Endodermal cell (in vitro differentiated cells): ENCODE results near the gene SKIL. TPM values are rescaled to one million over a fixed set of nuclear protein-coding genes. Genes with fewer than 3 reads are reported as not detected.

Source experiments
- DNase-seq: peaks from one replicate; pipeline ENCODE4 v3.0.0-alpha.2; 2017
- H3K27ac ChIP-seq: 2 replicates; pipeline ENCODE4 v1.5.1; 2013; ENCODE audit warnings: mild to moderate bottlenecking, low read depth, low read length, moderate library complexity
- H3K27me3 ChIP-seq: 2 replicates; pipeline ENCODE4 v1.6.1; 2013; ENCODE audit warnings: mild to moderate bottlenecking, low read length, moderate library complexity; ENCODE audit not compliant: insufficient read depth, control insufficient read depth, poor library complexity, severe bottlenecking
- H3K36me3 ChIP-seq: 2 replicates; pipeline ENCODE4 v1.7.0; 2013; ENCODE audit warnings: mild to moderate bottlenecking, low read length, moderate library complexity; ENCODE audit not compliant: control insufficient read depth, insufficient read depth
- H3K4me1 ChIP-seq: one replicate; pipeline ENCODE4 v1.7.0; 2013; ENCODE audit warnings: low read length; ENCODE audit not compliant: control insufficient read depth, insufficient read depth
- H3K4me3 ChIP-seq: 2 replicates; pipeline ENCODE4 v1.5.1; 2013; ENCODE audit warnings: mild to moderate bottlenecking, low read length, moderate library complexity
- H3K9ac ChIP-seq: 2 replicates; pipeline ENCODE4 v1.6.1; 2013; ENCODE audit warnings: mild to moderate bottlenecking, low read length, moderate library complexity; ENCODE audit not compliant: poor library complexity, severe bottlenecking; ENCODE audit errors: extremely low read depth
- H3K9me3 ChIP-seq: 2 replicates; pipeline ENCODE4 v1.6.1; 2013; ENCODE audit warnings: mild to moderate bottlenecking, low read length, moderate library complexity; ENCODE audit not compliant: control insufficient read depth
- H3K27ac Mint-ChIP-seq: 2 replicates; pipeline ENCODE4 v1.8.0; 2020; ENCODE audit warnings: mixed read lengths
- H3K27me3 Mint-ChIP-seq: 2 replicates; pipeline ENCODE4 v1.8.0; 2021; ENCODE audit warnings: mild to moderate bottlenecking, mixed read lengths; ENCODE audit not compliant: insufficient read depth
- H3K36me3 Mint-ChIP-seq: 2 replicates; pipeline ENCODE4 v1.8.0; 2020; ENCODE audit warnings: low read depth, mixed read lengths
- H3K4me1 Mint-ChIP-seq: 2 replicates; pipeline ENCODE4 v1.8.0; 2020; ENCODE audit warnings: mixed read lengths
- H3K4me3 Mint-ChIP-seq: 2 replicates; pipeline ENCODE4 v1.8.0; 2020; ENCODE audit warnings: mild to moderate bottlenecking, moderate library complexity, mixed read lengths
- H3K9me3 Mint-ChIP-seq: 2 replicates; pipeline ENCODE4 v1.8.0; 2020; ENCODE audit warnings: mild to moderate bottlenecking, mixed read lengths
- WGBS, 2 experiments: methylation state at CpG; one replicate each; pipeline versions ENCODE4 v1.1.5 to v1.1.7; 2013; ENCODE audit warnings: missing lambda C conversion rate in 2 of 2, mixed read lengths in 1 of 2; ENCODE audit not compliant: insufficient coverage in 1 of 2, insufficient read length in 1 of 2; 5-methylcytosine and 5-hydroxymethylcytosine counted together
- total RNA-seq, 2 donors: library from RNA; stranded (reverse); fragmentation: NEBNext Ultra II Directional in 1 of 2; extraction: Animal tissue kit (Norgen Biotek cat#: 25700) in 1 of 2; gene quantifications; 2 replicates in 1 of 2; 3 replicates in 1 of 2; pipeline ENCODE4 v1.2.1, GENCODE V29; 2021
- TF ChIP-seq, protein P1 (sequence below): fragments of 200-600 bp; sonication (generic); conservative IDR thresholded peaks from 2 replicates; pipeline ENCODE4 v1.5.0; 2021; ENCODE audit warnings: antibody characterized with exemption, mild to moderate bottlenecking

Gene SKIL
- total RNA-seq, 2 donors from 2014 or later, result 147 to 174 TPM

DNA sequence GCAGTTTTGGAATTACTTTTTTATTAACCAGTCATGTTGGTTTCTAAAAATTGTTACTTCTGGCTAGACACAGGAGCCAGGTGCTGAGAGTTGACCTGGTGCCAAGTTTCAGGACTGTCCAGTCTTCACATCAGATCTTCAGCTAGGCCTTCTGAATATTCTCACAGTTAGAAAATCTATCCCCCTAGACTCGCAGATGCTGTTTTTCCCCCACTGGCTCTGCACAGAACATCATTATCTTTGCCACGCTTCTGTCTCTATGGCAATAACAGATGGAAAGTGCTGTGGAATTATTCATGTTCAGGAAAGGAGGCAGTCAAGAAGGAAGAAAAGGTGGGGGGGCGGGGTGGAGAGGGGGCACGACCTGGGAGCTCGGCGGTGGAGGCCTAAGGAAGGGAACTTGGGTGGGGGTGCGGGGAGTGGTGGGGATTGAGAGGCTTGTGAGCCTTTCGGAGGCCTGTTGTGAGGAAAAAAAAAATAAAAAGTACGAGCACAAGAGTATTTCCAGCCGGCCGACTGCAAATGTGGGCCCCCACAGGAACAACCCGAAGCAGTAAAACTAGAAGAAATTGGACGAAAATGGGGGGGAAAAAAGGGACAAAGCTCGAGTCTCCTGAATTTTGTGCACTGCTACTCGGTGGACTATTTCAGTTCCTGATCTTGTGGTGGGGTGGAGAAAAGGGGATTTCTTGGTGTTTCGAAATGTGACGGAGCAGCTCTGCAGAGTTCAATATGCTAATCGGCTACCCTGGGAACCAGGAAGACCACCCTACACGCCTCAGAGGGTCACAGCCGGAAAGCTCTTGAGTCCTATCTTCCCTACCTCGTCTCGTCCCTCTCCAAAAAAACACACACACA, 1.5 kb upstream of the SKIL start:
- H3K27me3 Mint-ChIP-seq, result no peaks in the 10 kb centered on the region
- WGBS, 2 experiments, result 2 to 7% methylated on average over 8 to 22 of the region's 22 CpGs
- H3K4me3 Mint-ChIP-seq, result peak overlapping the region; percentile 70
- peaks cover 33% of the 10 kb centered on the region for H3K4me1 Mint-ChIP-seq
- Histone ChIP-seq H3K4me3 (peak overlapping the region; percentile 92), H3K9ac (peak overlapping the region; percentile 93), H3K36me3 (peaks cover 15% of the 10 kb centered on the region), H3K27me3 (no peaks in the 10 kb centered on the region), H3K9me3 (no peaks in the 10 kb centered on the region), H3K27ac (peak overlapping the region; percentile 99), H3K4me1 (no peaks in the 10 kb centered on the region)
- peaks cover 2% of the 10 kb centered on the region for H3K9me3 Mint-ChIP-seq
- H3K36me3 Mint-ChIP-seq, result peaks cover 18% of the 10 kb centered on the region
- H3K27ac Mint-ChIP-seq, result peak overlapping the region; percentile 99
- TF ChIP-seq, protein P1, sequence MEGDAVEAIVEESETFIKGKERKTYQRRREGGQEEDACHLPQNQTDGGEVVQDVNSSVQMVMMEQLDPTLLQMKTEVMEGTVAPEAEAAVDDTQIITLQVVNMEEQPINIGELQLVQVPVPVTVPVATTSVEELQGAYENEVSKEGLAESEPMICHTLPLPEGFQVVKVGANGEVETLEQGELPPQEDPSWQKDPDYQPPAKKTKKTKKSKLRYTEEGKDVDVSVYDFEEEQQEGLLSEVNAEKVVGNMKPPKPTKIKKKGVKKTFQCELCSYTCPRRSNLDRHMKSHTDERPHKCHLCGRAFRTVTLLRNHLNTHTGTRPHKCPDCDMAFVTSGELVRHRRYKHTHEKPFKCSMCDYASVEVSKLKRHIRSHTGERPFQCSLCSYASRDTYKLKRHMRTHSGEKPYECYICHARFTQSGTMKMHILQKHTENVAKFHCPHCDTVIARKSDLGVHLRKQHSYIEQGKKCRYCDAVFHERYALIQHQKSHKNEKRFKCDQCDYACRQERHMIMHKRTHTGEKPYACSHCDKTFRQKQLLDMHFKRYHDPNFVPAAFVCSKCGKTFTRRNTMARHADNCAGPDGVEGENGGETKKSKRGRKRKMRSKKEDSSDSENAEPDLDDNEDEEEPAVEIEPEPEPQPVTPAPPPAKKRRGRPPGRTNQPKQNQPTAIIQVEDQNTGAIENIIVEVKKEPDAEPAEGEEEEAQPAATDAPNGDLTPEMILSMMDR, result no peak
- peak; percentile 72 for DNase-seq

DNA sequence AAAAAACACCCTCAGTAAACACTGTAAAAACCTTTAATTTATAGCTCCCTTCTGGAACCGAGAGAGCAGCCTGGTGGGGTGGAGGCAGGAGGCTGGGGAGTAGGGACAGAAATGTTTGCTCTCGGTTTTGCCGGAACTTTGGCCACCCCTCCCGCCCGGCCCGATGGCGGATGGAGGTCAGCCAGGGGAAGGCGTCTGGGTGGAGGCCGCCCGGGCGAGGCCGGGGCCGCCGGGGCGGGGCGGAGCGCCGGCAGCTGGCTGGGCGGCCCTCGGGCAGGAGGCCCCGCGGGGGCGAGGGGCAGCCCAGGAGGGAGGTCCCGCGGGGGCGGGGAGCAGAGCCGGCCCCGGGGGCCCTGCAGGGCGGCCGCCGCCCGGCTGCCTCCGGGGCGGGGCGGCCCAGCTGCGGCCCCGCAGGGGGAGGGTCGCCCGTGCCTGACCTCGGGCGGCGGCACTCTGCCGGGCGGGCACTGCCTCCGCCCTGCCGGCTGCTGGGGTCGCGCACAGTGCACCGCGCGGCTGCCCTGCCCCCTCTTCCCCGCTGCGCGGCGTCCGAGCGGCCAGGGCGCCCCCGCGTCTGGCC, 829 bp upstream of the SKIL start:
- TF ChIP-seq, protein P1, result no peak
- H3K4me3 ChIP-seq, result peak overlapping the region; percentile 92
- WGBS, 2 experiments, result 0% methylated on average over 2 to 57 of the region's 60 CpGs
- peaks cover 22% of the 10 kb centered on the region for H3K36me3 ChIP-seq
- Mint-ChIP-seq H3K27ac (peak overlapping the region; percentile 99), H3K4me3 (peak overlapping the region; percentile 70), H3K9me3 (peaks cover 2% of the 10 kb centered on the region), H3K36me3 (peaks cover 25% of the 10 kb centered on the region), H3K27me3 (no peaks in the 10 kb centered on the region), H3K4me1 (peaks cover 37% of the 10 kb centered on the region)
- H3K27ac ChIP-seq, result peak overlapping the region; percentile 99
- DNase-seq, result peak; percentile 92
- no peaks in the 10 kb centered on the region for H3K27me3 ChIP-seq
- H3K9me3 ChIP-seq, result no peaks in the 10 kb centered on the region
- peak overlapping the region; percentile 93 for H3K9ac ChIP-seq
- no peaks in the 10 kb centered on the region for H3K4me1 ChIP-seq

GRCh38 chr3:170358042-170359010, 811 bp downstream of the SKIL start:
- peaks cover 2% of the 10 kb centered on the region for H3K9me3 Mint-ChIP-seq
- peaks cover 42% of the 10 kb centered on the region for H3K36me3 Mint-ChIP-seq
- no peaks in the 10 kb centered on the region for H3K4me1 ChIP-seq
- TF ChIP-seq, protein P1, result peak; percentile 63
- WGBS, 2 experiments, result 0 to 1% methylated on average over 3 to 37 of the region's 44 CpGs
- H3K27me3 Mint-ChIP-seq, result no peaks in the 10 kb centered on the region
- no peaks in the 10 kb centered on the region for H3K27me3 ChIP-seq
- peak overlapping the region; percentile 92 for H3K9ac ChIP-seq
- peaks cover 44% of the 10 kb centered on the region for H3K4me1 Mint-ChIP-seq
- peak overlapping the region; percentile 90 for H3K4me3 Mint-ChIP-seq
- peak; percentile 89 for DNase-seq
- H3K4me3 ChIP-seq, result peak overlapping the region; percentile 94
- H3K27ac Mint-ChIP-seq, result peak overlapping the region; percentile 96
- peak overlapping the region; percentile 98 for H3K27ac ChIP-seq
- H3K9me3 ChIP-seq, result no peaks in the 10 kb centered on the region
- peaks cover 38% of the 10 kb centered on the region for H3K36me3 ChIP-seq
